Endometrium (tissue), 2 donors: ENCODE measurements around the gene CEP112.
"Not testable (repeated sequence)": the region's sequence is repeated elsewhere in the genome, so short reads cannot be mapped to it uniquely, and the experiment has no call there.

ENCODE experiments used
- FAIRE-seq: peaks from 2 replicates; lab custom pipeline; 2012; peaks lifted over from hg19 to GRCh38; lab: Jason Lieb, UNC
- donor health status: control.
- donor health status: control.

The CEP112 gene

DNA sequence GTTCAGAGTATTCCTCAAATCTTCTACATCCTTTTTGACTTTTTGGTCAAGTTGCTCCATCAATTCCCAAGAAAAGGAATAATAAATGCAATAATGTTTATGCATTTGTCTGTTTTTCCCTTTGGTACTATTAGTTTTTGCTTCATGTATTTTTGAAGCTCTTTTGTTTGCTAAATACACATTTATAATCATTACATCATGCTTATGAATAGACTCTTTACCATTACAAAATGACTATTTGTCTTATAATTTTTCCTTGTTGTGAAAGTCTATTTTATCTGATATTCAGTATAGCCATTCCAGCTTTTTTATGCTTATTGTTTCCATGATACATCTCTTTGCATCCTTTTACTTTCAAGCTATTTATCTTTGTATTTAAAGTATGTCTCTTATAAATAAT lies 41.2 kb downstream of the CEP112 start:
- FAIRE-seq, result no peak

DNA sequence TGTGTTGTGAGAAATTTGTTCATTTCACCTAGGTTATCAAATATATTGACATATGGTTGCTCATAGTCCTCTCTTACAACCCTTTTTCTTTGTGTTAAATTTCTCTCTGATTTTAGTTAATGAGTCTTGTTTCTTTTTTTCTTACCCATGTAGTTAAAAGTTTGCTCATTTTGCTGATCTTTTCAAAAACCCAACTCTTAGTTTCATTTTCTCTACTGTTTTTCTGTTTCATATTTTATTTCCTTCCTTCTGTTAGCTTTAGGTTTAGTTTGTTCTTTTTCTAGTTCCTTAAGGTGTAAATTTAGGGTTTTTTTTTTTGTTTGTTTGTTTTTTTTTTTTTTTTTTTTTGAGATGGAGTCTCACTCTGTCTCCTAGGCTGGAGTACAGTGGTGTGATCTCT lies 42.4 kb downstream of the CEP112 start:
- FAIRE-seq, result no peak

DNA sequence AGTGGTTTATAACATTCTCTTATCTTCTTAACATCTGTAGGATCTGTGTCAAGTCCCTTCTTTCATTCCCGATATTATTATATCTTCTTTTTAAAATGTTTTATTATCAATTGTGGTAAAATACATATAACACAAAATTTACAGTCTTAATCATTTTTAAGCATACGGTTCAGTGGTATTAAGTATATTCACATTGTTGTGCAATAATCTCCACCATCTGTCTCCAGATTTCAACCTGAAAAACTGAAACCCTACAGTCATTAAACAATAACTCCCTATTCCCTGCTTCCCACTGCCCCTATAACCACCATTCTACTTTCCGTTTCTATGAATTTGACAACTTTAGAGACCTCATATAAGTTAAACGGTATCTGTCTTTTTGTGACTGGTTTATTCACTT lies 45.5 kb downstream of the CEP112 start:
- no peak for FAIRE-seq

DNA sequence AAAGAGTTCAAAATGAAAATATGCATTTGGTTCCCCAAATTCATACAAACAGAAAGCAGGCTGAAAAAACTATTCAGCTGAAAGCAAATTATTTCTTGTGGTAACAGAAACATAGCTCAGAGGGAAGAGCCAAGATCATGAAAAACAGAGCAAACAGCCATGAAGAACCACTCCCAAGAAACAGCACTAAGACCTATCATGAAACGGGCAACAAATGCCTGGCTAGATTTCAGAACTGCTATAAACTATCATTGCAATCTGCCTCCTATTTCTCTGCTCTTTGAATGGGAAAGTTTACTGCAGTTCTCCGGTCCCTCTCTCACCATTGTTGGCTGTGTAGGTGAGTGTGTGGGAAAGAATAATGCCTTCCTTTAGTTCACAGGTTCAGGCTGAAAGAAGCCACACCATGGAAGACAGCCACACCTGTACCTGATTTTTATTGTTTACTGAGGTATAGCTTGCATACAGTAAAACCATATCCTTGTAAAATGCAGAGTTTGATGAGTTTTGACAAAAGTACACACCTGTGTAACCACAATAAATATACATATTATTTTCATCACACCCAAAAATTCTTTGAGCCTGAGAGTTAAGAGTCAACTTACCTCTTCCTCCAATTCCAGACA lies 48.2 kb downstream of the CEP112 start:
- no peak for FAIRE-seq

DNA sequence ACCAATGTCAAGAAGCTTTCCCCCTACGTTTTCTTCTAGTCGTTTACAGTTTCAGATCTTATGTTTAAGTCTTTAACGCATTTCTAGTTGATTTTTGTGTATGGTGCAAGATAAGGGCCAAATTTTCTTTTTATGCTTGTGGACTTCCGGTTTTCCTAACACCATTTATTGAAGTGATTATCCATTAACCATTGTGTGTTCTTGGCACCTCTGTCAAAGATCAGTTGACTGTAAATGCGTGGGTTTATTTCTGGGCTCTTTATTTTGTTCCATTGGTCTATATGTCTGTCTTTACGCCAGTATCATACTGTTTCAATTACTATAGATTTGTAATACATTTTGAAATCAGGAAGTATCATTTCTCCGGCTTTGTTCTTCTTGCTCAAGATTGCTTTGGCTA lies 49.5 kb downstream of the CEP112 start:
- no peak for FAIRE-seq

DNA sequence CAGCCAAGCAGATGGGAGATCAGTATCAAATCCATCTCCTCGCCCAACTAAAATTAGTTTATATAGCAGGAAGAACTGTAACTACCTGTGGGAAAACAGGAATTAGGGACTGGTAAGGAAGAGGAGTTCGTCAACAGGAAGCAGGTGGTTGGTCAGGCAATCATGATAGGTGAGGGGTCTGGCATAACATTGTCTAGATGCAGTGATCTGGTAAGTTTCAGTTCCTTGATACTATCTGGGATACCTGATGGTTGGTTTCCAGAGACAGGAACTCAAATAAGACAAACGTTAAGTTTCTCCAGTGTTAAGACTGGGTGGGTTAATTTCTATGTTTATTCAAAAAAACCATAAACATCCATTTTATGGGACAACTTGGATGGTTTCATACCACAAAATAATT lies 53.8 kb downstream of the CEP112 start:
- FAIRE-seq, result no peak

DNA sequence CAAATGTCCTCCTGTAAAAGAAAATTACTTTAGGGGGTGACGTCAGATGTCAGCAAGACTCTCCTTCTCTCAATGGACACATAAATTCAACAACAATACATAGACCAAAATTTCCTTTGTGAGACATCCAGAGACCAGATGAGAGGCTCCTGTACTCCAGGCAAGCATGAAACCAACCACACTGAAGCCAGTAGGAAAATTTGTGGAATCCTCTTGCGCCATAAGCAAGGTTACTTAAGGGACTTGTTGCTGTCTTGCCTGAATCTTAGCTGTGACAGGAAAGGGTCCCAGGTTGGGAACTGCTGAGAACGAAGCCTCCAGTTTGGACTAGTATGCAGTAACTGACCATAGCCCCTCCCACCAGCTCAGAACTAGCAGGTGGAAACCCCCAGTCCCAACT lies 56.0 kb downstream of the CEP112 start:
- no peak for FAIRE-seq

DNA sequence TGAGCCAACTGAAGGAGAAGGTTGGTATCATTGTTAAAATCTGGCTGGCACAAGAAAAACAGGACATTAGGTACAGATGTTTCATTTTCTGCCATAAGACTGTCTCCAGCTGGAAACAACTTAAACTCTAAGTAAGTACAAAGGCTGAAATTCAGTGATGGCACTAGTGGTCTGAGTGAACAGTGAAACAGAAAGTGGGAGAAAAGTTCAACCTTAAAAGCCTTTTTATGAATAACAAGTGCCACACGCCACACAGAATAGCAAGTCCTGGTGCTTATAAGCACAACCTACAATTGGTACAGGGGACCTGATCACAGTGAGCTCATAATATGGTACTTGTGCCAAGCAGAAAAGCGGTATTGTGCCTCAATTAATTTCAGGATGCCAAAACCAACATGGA lies 56.7 kb downstream of the CEP112 start:
- no peak for FAIRE-seq

DNA sequence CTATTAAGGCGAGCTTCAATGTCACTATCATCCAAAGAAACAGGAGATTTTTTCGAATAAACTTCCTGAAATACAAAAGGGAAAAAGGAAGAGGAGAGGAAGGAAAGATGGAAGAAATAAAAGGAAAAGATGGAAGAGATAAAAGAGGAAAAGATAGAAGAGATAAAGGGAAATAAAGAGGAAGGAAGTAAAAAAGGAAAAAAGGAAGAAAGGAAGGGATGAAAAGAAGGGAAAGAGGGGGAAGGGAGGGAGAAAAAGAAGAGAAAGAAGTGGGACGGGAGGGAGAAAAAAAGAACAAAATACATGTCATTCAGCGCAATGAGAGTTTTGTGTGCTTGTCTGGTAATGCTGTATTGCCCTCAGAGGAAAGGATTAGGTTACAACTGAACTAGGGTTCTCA lies 62.2 kb downstream of the CEP112 start:
- no peak for FAIRE-seq

DNA sequence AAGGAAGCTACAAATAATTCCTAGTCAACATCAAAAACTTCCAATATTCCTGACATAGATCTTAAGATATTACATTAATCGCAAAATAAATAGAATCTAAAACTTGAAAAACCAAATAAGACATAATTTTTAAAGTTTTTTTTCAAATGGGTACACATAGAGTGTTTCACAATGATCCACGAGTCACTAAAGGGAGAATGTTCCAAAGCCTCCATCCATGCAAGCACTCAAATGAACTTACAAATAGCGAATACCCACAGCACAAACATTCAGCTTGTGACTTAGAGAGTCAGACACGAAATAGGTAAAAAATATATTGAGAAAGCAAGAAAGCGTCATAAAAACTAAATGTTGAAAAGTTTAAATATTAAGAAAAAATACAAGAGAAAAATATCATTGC lies 65.7 kb downstream of the CEP112 start:
- peak; percentile 18 for FAIRE-seq

DNA sequence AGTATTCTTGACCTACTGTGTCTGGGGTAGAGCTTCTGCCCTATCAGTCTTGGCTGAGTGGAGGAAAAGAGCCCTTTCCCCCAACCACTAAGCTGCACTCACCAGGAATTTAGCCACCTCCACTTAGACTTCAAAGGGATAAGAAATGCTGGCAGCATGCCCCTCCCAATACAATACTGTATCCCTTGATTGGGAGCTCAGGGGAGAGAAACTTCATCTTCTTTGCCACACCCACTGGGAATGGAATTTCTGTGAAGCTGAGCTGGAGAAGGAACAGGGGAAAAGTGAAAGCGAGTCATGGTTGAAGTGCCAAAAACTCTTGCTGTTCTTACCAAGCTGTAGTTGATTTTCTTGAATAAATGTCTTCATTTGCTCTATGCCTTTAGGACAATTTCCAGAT lies 68.8 kb downstream of the CEP112 start:
- FAIRE-seq, result no peak

DNA sequence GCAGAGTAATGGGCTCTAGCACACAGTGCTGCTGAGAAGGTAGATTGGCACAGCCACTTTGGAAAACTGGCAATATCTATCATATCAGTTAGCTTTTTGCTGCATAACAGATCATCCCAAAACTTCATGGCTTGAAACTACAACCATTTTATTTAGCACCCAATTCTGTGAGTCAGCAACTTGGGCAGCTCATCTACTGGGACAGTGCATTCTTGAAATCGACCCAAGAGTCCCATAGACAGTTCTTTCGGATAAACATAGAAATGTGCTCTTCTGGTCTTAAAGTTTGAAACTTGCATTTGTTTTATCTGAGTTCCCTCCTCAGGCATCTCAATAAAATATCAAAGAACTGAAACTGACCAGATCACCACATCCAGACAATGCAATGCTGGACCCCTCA lies 76.7 kb downstream of the CEP112 start:
- FAIRE-seq, result no peak

DNA sequence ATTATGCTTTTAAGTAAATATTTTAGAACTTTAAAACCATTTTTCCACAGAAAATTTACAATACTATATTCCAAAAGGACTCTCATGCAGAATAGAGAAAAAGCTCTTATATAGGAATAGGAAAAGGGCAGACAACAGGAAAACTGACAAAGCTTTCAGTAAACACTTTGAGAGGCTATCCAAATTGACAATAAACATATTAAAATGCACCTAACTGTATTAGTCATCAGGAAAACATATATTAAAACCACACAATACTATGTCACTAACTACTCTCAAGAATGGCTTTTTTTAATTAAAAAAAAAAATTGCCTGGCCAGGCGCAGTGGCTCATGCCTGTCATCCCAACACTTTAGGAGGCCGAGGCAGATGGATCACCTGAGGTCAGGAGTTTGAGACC lies 77.3 kb downstream of the CEP112 start:
- no peak for FAIRE-seq

DNA sequence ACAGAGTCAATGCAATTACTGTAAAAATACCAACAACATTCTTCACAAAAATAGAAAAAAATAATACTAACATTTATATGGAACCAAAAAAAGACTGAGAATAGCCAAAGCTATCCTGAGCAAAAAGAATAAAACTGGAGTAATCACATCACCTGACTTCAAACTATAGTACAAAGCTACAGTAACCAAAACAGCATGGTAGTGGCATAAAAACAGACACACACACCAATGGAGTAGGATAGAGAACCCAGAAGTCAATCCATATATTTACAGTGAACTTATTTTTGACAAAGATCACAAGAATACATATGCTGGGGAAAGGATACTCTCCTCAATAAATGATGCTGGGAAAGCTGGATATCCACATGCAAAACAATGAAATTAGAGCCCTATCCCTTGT lies 84.2 kb downstream of the CEP112 start:
- no peak for FAIRE-seq

DNA sequence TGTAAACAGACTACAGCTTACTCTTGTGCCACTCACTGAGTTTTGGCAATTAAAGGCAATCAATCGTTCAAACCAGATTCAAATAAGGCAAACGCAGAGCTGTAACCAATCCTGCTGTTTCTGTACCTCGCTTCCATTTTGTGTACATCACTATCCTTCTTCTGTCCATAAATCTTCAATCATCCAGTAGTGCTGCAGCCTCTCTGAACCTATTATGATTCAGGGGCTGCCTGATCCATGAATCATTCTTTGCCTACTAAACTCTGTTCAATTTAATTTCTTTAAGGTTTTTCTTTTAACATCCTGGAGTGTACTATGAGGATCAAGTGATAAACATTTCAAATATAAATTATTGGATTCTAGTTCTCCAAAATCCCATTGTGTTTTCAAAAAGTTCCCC lies 93.9 kb downstream of the CEP112 start:
- no peak for FAIRE-seq

DNA sequence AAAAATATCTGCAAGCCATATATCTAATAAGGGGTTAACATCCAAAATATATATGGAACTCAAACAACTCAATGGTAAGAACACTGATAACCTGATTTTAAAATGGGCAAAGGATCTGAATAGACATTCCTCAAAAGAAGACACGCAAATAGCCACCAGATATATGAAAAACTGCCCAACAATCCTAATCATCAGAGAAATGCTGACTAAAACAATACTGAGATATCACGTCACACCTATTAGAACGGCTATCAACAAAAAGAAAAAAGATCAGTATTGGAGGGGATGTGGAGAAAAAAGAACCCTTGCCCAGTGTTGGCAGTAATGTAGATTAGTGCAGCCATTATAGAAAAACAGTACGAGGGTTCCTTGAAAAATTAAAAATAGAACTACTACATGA lies 97.2 kb downstream of the CEP112 start:
- FAIRE-seq, result no peak

DNA sequence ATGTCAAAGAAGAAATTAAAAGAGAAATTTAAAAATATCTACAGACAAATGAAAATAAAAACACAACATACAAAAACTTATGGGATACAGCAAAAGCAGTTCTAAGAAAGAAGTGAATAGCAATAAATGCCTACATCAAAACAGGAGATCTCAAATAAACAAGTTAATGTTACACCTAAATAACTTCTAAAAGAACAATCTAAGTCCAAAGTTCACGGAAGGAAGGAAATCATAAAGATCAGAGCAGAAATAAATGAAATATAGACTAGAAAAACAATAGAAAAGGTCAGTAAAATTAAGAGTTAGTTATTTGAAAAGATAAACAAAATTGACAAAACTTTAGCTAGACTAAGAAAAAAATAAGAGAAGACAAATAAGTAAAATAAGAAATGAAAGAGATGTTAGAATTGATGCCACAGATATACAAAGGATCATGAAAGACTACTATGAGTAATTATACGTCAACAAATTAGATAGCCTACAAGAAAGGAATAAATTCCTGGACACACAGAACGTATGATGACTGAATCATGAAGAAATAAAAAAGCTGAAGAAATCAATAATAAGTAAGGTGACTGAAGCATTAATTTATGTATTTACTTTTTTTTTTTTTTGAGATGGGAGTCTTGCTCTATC lies 100.4 kb downstream of the CEP112 start:
- FAIRE-seq, result peak; percentile 48

DNA sequence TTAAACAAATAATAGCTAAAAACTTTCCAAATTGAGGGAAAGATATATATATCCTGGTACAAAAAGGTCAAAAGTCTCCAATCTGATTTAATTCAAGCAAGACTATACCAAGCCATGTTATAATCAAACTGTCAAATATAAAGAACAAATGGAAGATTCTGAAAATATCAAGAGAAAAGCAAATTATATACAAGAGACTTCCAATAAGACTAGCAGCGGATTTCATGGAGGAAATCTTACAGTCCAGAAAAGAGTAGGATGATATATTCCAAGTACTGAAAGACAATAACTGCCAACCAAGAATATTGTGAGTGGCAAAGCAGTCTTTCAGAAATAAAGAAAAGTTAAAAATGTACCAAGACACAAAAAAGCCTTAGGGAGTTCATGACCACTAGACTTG lies 102.2 kb downstream of the CEP112 start:
- FAIRE-seq, result no peak

DNA sequence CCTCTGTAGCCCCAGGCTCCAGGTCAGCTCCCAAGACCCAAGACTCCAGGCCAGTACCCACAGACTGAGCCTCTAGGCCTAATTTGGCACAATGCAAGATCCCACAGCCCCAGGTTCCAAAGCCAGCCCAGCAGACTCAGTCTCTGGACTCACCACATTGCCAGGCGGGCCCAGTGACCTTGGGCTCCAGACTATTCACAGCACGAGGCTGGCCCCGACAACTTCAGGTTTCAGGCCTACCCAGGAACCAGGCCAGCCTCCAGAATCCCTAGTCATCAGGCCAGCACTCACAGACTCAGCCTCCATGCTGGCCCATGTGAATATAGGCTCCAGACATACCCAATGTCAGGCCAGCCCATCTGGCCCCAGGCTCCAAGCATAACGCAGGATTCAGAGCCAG lies 103.8 kb downstream of the CEP112 start:
- no peak for FAIRE-seq

DNA sequence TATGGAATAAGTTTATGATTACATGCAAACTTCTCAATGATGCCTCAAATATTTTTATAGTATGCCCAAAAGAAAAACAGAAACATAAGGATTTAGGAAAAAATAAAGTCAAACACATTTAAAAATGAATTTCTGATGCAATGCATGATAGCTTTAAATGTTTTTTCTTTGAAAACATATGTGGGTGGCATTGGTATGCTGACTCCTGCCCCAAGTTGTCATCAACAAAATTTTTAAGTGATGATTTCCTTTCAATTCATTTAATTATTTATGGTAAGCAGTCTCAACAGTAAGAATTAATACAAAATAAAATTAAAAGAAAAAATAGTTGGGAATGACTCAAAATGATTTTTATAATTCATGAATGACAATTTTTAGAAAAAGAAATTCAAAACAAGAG lies 104.9 kb downstream of the CEP112 start:
- no peak for FAIRE-seq

DNA sequence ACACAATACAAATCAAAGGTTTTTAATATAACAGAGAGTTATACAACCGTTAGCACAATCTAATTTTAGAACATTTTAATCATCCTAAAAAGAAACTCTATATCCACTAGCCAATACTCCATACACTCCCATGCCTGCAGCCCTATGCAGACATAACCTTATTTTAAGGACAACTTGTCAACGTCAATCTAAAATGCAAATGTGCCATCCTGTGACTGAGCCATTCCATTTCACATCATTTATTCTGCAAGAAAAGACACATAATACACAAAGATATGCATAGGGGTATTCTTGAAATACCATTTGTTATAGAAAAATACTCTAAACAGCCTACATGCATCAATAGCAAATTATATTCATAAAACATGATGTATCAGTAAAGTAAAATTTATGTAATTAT lies 106.7 kb downstream of the CEP112 start:
- no peak for FAIRE-seq

DNA sequence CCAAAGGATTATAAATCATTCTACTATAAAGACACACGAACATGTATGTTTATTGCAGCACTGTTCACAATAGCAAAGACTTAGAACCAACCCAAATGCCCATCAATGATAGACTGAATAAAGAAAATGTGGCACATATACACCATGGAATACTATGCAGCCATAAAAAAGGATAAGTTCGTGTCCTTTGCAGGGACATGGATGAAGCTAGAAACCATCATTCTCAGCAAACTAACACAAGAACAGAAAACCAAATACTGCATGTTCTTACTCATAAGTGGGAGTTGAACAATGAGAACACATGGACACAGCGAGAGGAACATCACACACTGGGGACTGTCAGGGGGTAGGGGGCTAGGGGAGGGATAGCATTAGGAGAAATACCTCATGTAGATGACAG lies 111.3 kb downstream of the CEP112 start:
- not testable (repeated sequence) for FAIRE-seq

DNA sequence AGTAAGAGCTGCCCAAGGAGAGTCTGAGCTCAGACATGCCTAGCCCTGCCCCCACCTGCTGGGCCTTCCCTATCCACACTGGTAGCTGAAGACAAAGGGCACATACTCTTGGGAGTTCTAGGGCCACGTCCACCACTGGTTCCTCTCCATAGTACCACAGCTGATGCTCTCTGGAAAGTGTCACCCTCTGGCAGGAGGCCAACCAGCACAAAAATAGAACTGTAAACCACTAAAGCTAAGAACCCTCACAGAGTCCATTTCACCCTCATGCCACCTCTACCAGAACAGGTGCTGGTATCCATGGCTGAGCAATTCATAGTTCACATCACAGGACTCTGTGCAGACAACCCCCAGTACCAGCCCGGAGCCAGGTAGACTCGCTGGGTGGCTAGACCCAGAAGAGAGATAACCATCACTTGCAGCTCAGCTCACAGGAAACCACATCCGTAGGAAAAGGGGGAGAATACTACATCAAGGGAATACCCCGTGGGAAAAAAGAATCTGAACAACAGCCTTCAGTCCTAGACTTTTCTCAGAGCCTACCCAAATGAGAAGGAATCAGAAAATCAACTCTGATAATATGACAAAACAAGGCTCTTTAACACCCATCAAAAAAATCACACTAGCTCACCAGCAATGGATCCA lies 115.3 kb downstream of the CEP112 start:
- no peak for FAIRE-seq

DNA sequence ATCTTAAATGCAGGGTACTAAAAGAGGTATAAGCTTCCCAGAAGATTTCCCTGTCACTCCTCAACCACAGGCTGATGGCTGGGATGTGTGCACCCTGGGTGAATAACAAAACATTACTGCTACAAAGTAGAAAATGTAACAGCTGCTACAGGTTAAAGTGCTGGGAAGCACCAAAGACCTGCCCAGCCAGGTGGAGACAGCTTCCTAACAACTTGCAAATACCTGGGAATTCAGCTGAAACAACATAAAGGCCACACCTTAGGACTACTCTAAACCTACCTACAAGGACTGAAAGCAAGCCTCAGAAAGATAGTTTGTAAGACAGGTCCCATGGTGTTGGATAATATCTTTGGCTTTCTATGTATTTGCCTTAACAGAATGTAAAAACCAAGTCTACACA lies 118.5 kb downstream of the CEP112 start:
- no peak for FAIRE-seq
